GDM1 (cell line): ENCODE measurements around the gene LHPP.

ENCODE experiments used
- DNase-seq: peaks from one replicate; lab custom pipeline; 2025; lab: John Stamatoyannopoulos, UW

LHPP gene

GRCh38 chr10:124658591-124659242, 197.1 kb downstream of the LHPP start:
- no peak for DNase-seq

DNA sequence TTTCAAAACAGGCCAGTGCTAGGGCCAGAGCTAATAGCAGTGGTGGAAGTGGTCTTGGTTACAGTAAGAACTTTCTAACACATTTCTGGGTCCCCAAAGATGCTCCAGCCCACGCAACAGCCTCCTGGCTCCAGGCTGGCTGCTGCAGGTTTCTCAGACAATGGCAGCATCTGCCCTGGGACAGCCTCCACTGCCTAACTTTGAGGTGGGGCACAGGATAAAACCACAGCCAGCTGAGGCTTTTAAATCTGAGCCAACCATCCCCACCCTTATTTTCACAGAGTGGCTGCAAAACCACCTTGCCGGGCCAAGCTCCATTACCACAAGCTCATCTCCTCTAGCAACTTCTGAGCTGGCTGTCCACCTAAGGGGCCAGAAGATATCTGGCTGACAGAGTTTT, 197.8 kb downstream of the LHPP start:
- DNase-seq = no peak

DNA sequence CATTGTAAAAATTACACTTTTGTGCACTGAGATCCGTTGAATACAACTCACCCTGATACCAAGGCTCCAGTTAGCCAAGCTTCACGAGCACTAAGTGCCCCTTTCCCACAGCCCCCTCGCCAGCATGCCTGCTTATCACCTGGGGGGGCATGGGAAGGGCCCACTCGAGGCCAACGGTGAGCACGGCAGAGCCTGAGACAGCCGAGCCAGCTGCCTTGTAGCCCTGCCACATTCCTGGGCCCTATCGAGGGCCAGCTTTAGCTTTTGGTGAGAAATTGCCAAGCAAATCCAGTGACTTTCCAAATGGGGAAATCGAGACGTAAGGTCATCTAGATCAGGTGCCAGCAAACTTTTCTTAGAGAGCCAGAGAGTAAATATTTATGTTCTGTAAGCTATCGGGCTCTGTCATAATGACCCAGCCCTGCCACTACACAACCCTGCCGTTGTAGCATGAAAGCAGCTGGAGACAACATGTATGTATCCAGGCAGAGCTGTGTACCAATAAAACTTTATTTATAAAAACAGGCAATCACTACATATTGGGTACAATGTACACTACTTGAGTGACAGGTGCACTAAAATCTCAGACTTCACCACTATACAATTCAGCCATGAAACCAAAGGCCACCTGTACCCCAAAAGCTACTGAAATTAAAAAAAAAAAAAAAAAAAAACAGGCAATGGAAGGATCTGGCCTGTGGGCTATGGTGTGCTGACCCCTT, 198.9 kb downstream of the LHPP start:
- no peak for DNase-seq

DNA sequence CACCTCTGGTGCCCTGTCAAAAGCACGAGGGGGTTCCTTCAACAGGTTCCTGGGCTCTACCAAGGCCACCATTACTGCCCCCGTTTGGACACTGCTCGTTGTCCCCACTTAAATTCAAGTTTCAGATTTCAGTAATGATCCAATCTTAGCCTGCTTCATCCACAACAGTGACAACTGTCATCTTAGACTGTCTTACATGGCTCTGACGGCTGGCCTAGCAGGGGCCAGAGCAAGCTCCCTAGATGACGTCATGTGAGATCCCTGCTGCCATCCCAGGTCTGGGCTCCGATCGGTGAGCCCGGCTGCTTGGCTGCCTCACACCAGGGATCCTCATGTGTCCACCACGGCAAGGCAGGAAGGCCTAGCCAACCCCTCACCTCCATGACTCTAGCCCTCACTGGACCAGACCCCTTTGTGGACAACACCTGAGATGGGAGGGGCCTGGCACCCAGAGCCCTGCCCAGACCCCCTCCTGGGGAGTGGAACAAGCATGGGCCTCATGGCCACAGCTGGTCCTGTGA, 200.1 kb downstream of the LHPP start:
- no peak for DNase-seq

DNA sequence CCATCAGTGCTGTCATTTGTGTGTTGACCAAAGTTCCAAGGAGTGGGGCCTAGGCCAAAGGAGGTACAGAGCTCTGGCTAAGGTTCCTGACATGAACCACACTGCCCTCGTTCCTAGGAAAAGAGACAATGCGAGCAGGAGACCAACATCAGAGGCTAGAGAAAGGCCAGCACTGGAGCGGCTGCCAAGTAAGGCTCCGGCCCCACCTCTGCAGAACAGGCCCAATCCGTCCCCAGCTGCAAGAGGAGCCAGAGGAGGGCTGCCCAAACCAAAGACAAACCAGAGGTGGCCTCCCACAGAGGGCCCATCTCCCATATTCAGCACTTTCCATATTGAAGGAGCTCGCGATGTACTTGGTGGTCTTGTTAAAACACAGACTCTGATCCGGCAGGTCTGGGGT, 201.6 kb downstream of the LHPP start:
- no peak for DNase-seq
